A549 (cell line): ENCODE results near the gene NAV3. TPM values are rescaled to one million over a fixed set of nuclear protein-coding genes. Genes with fewer than 3 reads are reported as not detected.

Experiments
- ATAC-seq, 2 experiments: fragments of 200-7000 bp in 1 of 2; fragments of >200 bp in 1 of 2; cut with Nextera tagmentation in 1 of 2; cut with Tn5 transposase in 1 of 2; 3 replicates each; pipeline versions ENCODE4 v1.8.0 to v1.9.1; 2018 to 2020; ENCODE audit warnings: mild to moderate bottlenecking in 1 of 2, moderate library complexity in 1 of 2
- CTCF ChIA-PET: fragments of 300-600 bp; sonication (Branson Sonifier 250); formaldehyde crosslinking; extraction: SDS; loops from one replicate; lab custom pipeline; 2021; ENCODE audit warnings: antibody characterized with exemption, inconsistent platforms; lab: Yijun Ruan, JAX
- POLR2A ChIA-PET: fragments of 350-600 bp; formaldehyde crosslinking; extraction: SDS; loops from one replicate; lab custom pipeline; 2021; ENCODE audit warnings: antibody characterized with exemption, inconsistent platforms; lab: Yijun Ruan, JAX
- DNase-seq, 2 experiments: peaks; one replicate each; pipeline versions ENCODE4 v3.0.0 to v3.0.0-alpha.2; 2011 to 2016; ENCODE audit warnings: low read depth in 1 of 2, low spot score in 1 of 2
- FAIRE-seq: peaks from 2 replicates; lab custom pipeline; 2011; peaks lifted over from hg19 to GRCh38; lab: Jason Lieb, UNC
- H3K27ac ChIP-seq, 2 experiments: fragments of >200 bp; sonication (Bioruptor Twin); formaldehyde crosslinking; 3 replicates each; pipeline ENCODE4 v1.5.1; 2016 to 2017
- H3K4me1 ChIP-seq: fragments of >200 bp; sonication (Bioruptor Twin); formaldehyde crosslinking; 3 replicates; pipeline ENCODE4 v1.6.1; 2016
- H3K4me2 ChIP-seq: fragments of >200 bp; sonication (Bioruptor Twin); formaldehyde crosslinking; 3 replicates; pipeline ENCODE4 v1.6.1; 2016
- H3K4me3 ChIP-seq: fragments of >200 bp; sonication (Bioruptor Twin); formaldehyde crosslinking; 3 replicates; pipeline ENCODE4 v1.5.1; 2016
- H3K9me3 ChIP-seq: fragments of >200 bp; sonication (Bioruptor Twin); formaldehyde crosslinking; 3 replicates; pipeline ENCODE4 v1.6.1; 2016
- BHLHE40 ChIP-seq: IDR thresholded peaks from 2 replicates; pipeline ENCODE4 v1.6.1; 2012; ENCODE audit warnings: low read depth, low read length, inconsistent platforms
- CBX2 ChIP-seq: fragments of 200-600 bp; sonication (generic); IDR thresholded peaks from 2 replicates; pipeline ENCODE4 v1.6.1; 2016; ENCODE audit warnings: low read depth, mild to moderate bottlenecking, borderline replicate concordance
- CEBPB ChIP-seq, 2 experiments: fragments of >200 bp in 1 of 2; sonication (Bioruptor Twin) in 1 of 2; formaldehyde crosslinking in 1 of 2; IDR thresholded peaks; 2 replicates each; pipeline ENCODE4 v1.6.1; 2012 to 2016
- FOXS1 ChIP-seq: fragments of 250-450 bp; sonication (Bioruptor Pico); IDR thresholded peaks from 2 replicates; pipeline ENCODE4 v1.5.0; 2020; ENCODE audit warnings: mild to moderate bottlenecking, moderate library complexity
- GATA3 ChIP-seq: IDR thresholded peaks from 2 replicates; pipeline ENCODE4 v1.6.1; 2012; ENCODE audit warnings: borderline replicate concordance
- HES2 ChIP-seq: fragments of >200 bp; sonication (Bioruptor Twin); formaldehyde crosslinking; IDR thresholded peaks from 2 replicates; pipeline ENCODE4 v1.6.1; 2016
- HEYL ChIP-seq: fragments of 250-450 bp; sonication (Bioruptor Pico); IDR thresholded peaks from 2 replicates; pipeline ENCODE4 v1.8.0; 2021; ENCODE audit warnings: mild to moderate bottlenecking, moderate library complexity
- HOXA7 ChIP-seq: fragments of 250-450 bp; sonication (Bioruptor Pico); IDR thresholded peaks from 2 replicates; pipeline ENCODE4 v1.5.0; 2020; ENCODE audit warnings: mild to moderate bottlenecking, moderate library complexity
- HOXB13 ChIP-seq: fragments of 250-450 bp; sonication (Bioruptor Pico); IDR thresholded peaks from 2 replicates; pipeline ENCODE4 v1.5.0; 2020; ENCODE audit warnings: low read depth, mild to moderate bottlenecking, moderate library complexity
- JUN ChIP-seq, 2 experiments: fragments of >200 bp; sonication (Bioruptor Twin); formaldehyde crosslinking; IDR thresholded peaks; 2 replicates in 1 of 2; 3 replicates in 1 of 2; pipeline ENCODE4 v1.6.1; 2016 to 2017
- JUNB ChIP-seq: fragments of >200 bp; sonication (Bioruptor Twin); formaldehyde crosslinking; IDR thresholded peaks from 2 replicates; pipeline ENCODE4 v1.6.1; 2016
- KDM5A ChIP-seq: fragments of 200-600 bp; sonication (generic); IDR thresholded peaks from 2 replicates; pipeline ENCODE4 v1.6.1; 2016; ENCODE audit warnings: antibody characterized with exemption, mild to moderate bottlenecking
- MAFK ChIP-seq: fragments of 450-650 bp; IDR thresholded peaks from 2 replicates; pipeline ENCODE4 v1.6.1; 2014; ENCODE audit not compliant: partially characterized antibody
- MYC ChIP-seq: IDR thresholded peaks from 2 replicates; pipeline ENCODE4 v1.6.1; 2012; ENCODE audit warnings: mild to moderate bottlenecking, inconsistent platforms, low read length, improper control_type of control experiment, borderline replicate concordance
- PBX3 ChIP-seq: IDR thresholded peaks from 2 replicates; pipeline ENCODE4 v1.6.1; 2012
- POLR2A ChIP-seq: IDR thresholded peaks from 2 replicates; pipeline ENCODE4 v1.6.1; 2012; ENCODE audit warnings: mild to moderate bottlenecking, low read length
- RAD21 ChIP-seq, 2 experiments: fragments of >200 bp in 1 of 2; sonication (Bioruptor Twin) in 1 of 2; formaldehyde crosslinking in 1 of 2; IDR thresholded peaks in 1 of 2; conservative IDR thresholded peaks in 1 of 2; 2 replicates in 1 of 2; 3 replicates in 1 of 2; pipeline ENCODE4 v1.6.1; 2012 to 2018; ENCODE audit warnings: inconsistent platforms in 1 of 2
- RARB ChIP-seq: fragments of 250-450 bp; sonication (Bioruptor Pico); IDR thresholded peaks from 2 replicates; pipeline ENCODE4 v1.8.0; 2021; ENCODE audit warnings: mild to moderate bottlenecking, moderate library complexity
- RCOR1 ChIP-seq: fragments of 150-350 bp; IDR thresholded peaks from 2 replicates; pipeline ENCODE4 v1.6.1; 2014; ENCODE audit warnings: antibody characterized with exemption, low read length, low read depth
- RNF2 ChIP-seq: fragments of 200-600 bp; sonication (generic); IDR thresholded peaks from 2 replicates; pipeline ENCODE4 v1.6.1; 2016; ENCODE audit warnings: low read depth, mild to moderate bottlenecking, antibody characterized with exemption, moderate library complexity, borderline replicate concordance
- TFCP2L1 ChIP-seq: fragments of 250-450 bp; sonication (Bioruptor Pico); IDR thresholded peaks from 2 replicates; pipeline ENCODE4 v1.5.0; 2021; ENCODE audit warnings: mild to moderate bottlenecking
- ZNF302 ChIP-seq: fragments of 250-450 bp; sonication (Bioruptor Pico); IDR thresholded peaks from 2 replicates; pipeline ENCODE4 v1.9.0; 2021; ENCODE audit warnings: inconsistent platforms, mild to moderate bottlenecking, moderate library complexity
- WGBS: methylation state at CpG from one replicate; pipeline ENCODE4 v1.1.6; 2017; ENCODE audit errors: missing lambda C conversion rate; 5-methylcytosine and 5-hydroxymethylcytosine counted together
- polyA plus RNA-seq, 4 experiments: library from polyadenylated mRNA; depleted of rRNA in 3 of 4; stranded (reverse); fragments of >200 nt; fragmentation: RNase III in 1 of 4; extraction: RNeasy Plus Mini Kit Qiagen cat#74134 plus additional on column Dnase treatment in 1 of 4; gene quantifications; 2 replicates in 3 of 4; 3 replicates in 1 of 4; pipeline ENCODE4 v1.2.3, GENCODE V29; 2011 to 2017
- TF ChIP-seq, protein P1 (sequence below): IDR thresholded peaks from 2 replicates; pipeline ENCODE4 v1.6.1; 2012; ENCODE audit warnings: low read depth, borderline replicate concordance
- TF ChIP-seq, protein P2 (sequence below): fragments of 450-650 bp; IDR thresholded peaks from 2 replicates; pipeline ENCODE4 v1.6.1; 2014; ENCODE audit warnings: antibody characterized with exemption
- TF ChIP-seq, protein P3 (sequence below): fragments of >200 bp; sonication (Bioruptor Twin); formaldehyde crosslinking; IDR thresholded peaks from 3 replicates; pipeline ENCODE4 v1.6.1; 2016

Gene NAV3
- polyA plus RNA-seq, 2 of the 4 experiments (the other 2 are of a cell fraction): 8.6 to 9.7 TPM

DNA sequence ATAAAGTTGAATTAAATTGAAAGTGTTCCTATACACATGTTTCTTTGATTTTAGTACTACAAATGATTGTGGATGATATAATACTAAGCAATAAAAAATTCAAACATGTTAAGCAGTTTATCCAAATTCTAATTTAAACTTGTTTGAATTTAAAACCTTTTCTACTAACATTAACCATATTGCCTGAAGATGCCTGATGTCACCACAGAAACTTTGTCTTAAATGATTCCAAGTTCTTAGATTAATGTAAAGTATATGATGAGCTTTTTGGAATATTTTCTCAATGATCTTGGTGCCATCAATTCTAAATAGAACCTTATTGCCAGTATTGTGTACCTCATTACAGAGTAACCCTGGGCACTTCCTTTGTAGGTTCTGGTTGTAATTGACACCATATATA, 259.6 kb downstream of the NAV3 start:
- Histone ChIP-seq H3K4me2 (no peak overlapping the region), H3K4me1 (no peaks in the 10 kb centered on the region), H3K4me3 (no peak overlapping the region), H3K9me3 (no peaks in the 10 kb centered on the region), H3K27ac (no peak overlapping the region)
- ChIA-PET POLR2A (no interaction called here), CTCF (no interaction called here)
- no peak for FAIRE-seq
- no peak for DNase-seq
- ATAC-seq: no peak
- TF ChIP-seq RAD21 (conservative IDR thresholded peaks at IDR 0.05 in 1 of 2, IDR thresholded peaks at IDR 0.05 in 1 of 2): no peak

DNA sequence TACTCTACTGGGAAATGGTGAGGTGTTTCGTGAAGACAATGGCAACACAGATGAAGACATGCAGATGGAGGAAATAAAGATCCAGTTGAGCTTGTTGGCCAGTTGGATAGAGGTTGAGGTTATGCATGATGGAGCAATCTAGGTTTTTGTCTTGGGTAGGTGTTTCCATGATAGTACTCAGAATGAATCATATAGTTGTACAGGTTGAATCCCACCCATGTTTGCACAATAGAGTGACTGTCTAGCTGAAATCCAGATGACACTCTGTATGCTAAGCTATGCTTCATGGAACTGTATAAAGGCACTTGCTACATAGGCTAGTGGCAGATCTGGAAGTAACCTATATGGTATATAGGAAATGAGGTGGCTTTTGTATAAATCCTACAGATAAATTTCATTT, 264.9 kb downstream of the NAV3 start:
- POLR2A ChIA-PET: no interaction called here
- no peak overlapping the region for H3K27ac ChIP-seq
- no peak for TF ChIP-seq RNF2
- TF ChIP-seq JUNB: no peak
- TF ChIP-seq POLR2A: no peak
- no peak for TF ChIP-seq HOXA7 (CRISPR knock-in tag)
- no peak for TF ChIP-seq HEYL (CRISPR knock-in tag)
- no peak for TF ChIP-seq CEBPB (IDR thresholded peaks at IDR 0.05)
- TF ChIP-seq MYC: no peak
- no peak for TF ChIP-seq CBX2
- TF ChIP-seq JUN (IDR thresholded peaks at IDR 0.05): no peak
- TF ChIP-seq, protein P1, sequence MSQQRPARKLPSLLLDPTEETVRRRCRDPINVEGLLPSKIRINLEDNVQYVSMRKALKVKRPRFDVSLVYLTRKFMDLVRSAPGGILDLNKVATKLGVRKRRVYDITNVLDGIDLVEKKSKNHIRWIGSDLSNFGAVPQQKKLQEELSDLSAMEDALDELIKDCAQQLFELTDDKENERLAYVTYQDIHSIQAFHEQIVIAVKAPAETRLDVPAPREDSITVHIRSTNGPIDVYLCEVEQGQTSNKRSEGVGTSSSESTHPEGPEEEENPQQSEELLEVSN: no peak
- TF ChIP-seq, protein P2, sequence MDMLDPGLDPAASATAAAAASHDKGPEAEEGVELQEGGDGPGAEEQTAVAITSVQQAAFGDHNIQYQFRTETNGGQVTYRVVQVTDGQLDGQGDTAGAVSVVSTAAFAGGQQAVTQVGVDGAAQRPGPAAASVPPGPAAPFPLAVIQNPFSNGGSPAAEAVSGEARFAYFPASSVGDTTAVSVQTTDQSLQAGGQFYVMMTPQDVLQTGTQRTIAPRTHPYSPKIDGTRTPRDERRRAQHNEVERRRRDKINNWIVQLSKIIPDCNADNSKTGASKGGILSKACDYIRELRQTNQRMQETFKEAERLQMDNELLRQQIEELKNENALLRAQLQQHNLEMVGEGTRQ: no peak
- no peak for TF ChIP-seq FOXS1
- no peak for TF ChIP-seq BHLHE40
- no peak for TF ChIP-seq RCOR1
- no peak for TF ChIP-seq RARB (CRISPR knock-in tag)
- no peak for TF ChIP-seq MAFK
- no peak for TF ChIP-seq TFCP2L1 (CRISPR knock-in tag)
- TF ChIP-seq ZNF302 (CRISPR knock-in tag): no peak
- TF ChIP-seq HES2: no peak
- no peak for TF ChIP-seq HOXB13 (CRISPR knock-in tag)
- H3K4me2 ChIP-seq: no peak overlapping the region
- DNase-seq (no peak), ATAC-seq (no peak), FAIRE-seq (no peak)
- no peaks in the 10 kb centered on the region for H3K4me1 ChIP-seq
- H3K4me3 ChIP-seq: no peak overlapping the region
- H3K9me3 ChIP-seq: no peaks in the 10 kb centered on the region
- CTCF ChIA-PET: interaction anchor here (1.3 kb wide), 1 partner anchor 28 kb away, joined by 3 read pairs; no protein-coding TSS in a partner anchor
- WGBS: 85% methylated on average over 1 of the region's 1 CpG

DNA sequence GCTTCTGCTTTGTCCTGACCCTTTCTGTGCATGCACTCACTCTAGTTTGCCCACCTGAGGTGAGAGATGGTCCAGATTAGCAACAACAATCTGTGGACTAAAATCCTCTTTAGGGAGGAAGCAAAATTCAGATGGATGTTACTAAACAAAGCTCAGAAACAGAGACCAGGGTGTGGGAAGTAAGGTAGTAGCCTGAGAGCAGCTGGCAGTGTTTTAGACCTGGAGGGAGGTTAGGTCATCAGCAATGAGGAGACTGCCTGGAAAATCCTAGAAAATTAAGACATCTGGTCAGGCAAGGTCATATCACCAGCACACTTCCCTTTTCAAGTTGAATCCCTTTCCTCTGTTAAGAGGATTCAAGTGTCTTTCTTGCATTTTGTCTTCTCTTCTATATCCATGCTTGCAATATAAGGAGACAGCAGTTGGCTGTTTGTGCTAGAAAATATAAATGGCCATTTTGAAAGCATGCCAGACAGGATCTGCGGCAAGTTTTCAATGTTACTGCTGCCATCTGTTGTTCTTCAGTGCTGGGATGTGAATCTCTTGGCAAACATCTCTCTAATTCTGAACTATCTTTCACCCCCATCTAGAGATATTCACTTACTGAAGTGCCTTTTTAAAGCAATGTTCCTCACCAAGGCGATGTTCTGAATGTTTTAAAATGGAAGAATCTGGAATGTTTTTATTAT, 266.4 kb downstream of the NAV3 start:
- DNase-seq: no peak
- TF ChIP-seq FOXS1 (no peak), HEYL (CRISPR knock-in tag) (no peak), JUNB (no peak), PBX3 (no peak), GATA3 (no peak), KDM5A (no peak)
- TF ChIP-seq, protein P3, sequence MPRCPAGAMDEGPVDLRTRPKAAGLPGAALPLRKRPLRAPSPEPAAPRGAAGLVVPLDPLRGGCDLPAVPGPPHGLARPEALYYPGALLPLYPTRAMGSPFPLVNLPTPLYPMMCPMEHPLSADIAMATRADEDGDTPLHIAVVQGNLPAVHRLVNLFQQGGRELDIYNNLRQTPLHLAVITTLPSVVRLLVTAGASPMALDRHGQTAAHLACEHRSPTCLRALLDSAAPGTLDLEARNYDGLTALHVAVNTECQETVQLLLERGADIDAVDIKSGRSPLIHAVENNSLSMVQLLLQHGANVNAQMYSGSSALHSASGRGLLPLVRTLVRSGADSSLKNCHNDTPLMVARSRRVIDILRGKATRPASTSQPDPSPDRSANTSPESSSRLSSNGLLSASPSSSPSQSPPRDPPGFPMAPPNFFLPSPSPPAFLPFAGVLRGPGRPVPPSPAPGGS: no peak
- CTCF ChIA-PET: no interaction called here
- H3K4me3 ChIP-seq: no peak overlapping the region
- POLR2A ChIA-PET: no interaction called here
- no peaks in the 10 kb centered on the region for H3K4me1 ChIP-seq
- no peak overlapping the region for H3K4me2 ChIP-seq
- H3K27ac ChIP-seq: no peak overlapping the region
- 79% methylated on average over 2 of the region's 2 CpGs for WGBS
- FAIRE-seq: no peak
- ATAC-seq: no peak
- H3K9me3 ChIP-seq: no peaks in the 10 kb centered on the region
